ENCODE results near the gene ASIC3. TPM values are rescaled to one million over a fixed set of nuclear protein-coding genes. Genes with fewer than 3 reads are reported as not detected.

The ASIC3 gene
- total RNA-seq, 1 donor from 2014 or later, result 3.5 TPM

DNA sequence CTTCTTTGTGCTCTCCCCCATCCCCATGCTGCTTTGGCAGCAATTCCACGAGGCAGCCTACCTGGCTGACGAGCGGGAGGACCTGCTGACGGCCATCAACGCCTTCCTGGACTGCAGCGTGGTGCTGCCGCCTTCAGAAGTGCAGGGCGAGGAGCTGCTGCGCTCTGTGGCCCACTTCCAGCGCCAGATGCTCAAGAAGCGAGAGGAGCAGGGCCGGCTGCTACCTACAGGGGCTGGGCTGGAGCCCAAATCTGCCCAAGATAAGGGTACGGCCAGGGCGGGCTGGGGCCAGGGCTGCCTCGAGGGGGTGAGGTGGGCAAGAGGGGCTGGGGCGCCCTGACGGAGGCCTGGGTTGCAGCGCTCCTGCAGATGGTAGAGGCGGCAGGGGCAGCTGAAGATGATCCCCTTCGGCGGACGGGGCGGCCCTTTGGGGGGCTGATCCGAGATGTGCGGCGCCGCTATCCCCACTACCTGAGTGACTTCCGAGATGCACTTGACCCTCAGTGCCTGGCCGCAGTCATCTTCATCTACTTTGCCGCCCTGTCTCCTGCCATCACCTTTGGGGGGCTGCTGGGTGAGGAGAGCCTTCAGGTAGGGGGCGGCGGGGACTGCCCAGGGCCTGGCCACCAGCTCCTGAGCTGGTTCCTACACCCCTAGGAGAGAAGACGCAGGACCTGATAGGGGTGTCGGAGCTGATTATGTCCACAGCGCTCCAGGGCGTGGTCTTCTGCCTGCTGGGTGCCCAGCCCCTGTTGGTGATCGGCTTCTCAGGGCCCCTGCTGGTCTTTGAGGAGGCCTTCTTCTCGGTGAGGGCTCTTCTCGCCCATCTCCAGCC is 22.9 kb downstream of the ASIC3 start:
- Mint-ChIP-seq H3K9me3 (no peaks in the 10 kb centered on the region), H3K4me3 (no peak overlapping the region), H3K36me3 (ENCODE audit: low read depth) (peaks cover 38% of the 10 kb centered on the region), H3K27ac (no peak overlapping the region), H3K4me1 (peaks cover 2% of the 10 kb centered on the region), H3K27me3 (no peaks in the 10 kb centered on the region)
- intact Hi-C loops (cut with micrococcal nuclease), result no loop called here
- DNase-seq, result no peak

DNA sequence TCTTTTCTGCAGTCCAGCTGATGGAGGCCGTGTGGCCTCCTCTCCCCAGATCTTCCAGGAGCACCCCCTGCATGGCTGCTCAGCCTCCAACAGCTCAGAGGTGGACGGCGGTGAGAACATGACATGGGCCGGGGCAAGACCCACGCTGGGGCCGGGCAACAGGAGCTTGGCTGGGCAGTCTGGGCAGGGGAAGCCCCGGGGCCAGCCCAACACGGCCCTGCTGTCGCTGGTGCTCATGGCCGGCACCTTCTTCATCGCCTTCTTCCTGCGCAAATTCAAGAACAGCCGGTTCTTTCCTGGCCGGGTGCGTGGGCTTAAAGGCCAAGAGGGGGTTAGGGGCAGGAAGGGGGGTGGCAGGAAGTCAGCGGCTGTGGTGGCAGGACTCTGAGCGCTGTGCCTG is 25.7 kb downstream of the ASIC3 start:
- peaks cover 6% of the 10 kb centered on the region for H3K4me1 Mint-ChIP-seq
- H3K4me3 Mint-ChIP-seq, result no peak overlapping the region
- H3K27ac Mint-ChIP-seq, result no peak overlapping the region
- intact Hi-C loops (cut with micrococcal nuclease), result no loop called here
- peaks cover 33% of the 10 kb centered on the region for H3K36me3 Mint-ChIP-seq (ENCODE audit: low read depth)
- H3K9me3 Mint-ChIP-seq, result no peaks in the 10 kb centered on the region
- DNase-seq, result no peak
- no peaks in the 10 kb centered on the region for H3K27me3 Mint-ChIP-seq

DNA sequence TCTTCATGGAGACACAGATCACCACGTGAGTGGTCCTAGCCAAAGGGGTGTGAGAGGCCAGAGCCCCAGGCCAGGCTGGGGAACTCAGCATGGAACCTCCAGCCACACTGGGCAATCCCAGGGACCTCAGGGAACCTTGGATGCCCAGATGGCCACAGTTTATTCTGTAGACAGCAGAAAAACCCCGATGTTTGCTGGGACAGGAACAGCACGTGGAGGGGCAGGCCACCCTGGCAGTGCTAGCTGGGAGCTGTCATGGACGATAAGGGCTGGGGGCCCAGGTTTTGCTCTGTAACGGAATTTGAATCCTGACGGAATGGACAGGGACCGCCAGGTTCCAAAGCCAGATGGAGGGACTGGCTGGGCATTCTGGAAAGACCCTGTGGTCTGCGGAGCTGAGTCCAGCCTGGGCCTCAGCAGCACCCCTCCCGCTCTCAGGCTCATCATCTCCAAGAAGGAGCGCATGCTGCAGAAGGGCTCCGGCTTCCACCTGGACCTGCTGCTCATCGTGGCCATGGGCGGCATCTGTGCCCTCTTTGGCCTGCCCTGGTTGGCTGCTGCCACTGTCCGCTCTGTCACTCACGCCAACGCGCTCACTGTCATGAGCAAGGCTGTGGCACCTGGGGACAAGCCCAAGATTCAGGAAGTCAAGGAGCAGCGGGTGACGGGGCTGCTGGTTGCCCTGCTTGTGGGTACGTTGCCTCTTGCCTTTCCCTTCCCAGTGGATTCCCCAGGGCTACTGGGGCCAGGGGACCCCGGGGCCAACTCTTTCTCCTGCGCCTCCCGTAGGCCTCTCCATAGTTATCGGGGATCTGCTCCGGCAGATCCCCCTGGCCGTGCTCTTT is 26.7 kb downstream of the ASIC3 start:
- intact Hi-C loops (cut with micrococcal nuclease), result no loop called here
- peaks cover 11% of the 10 kb centered on the region for H3K4me1 Mint-ChIP-seq
- no peak for DNase-seq
- H3K27ac Mint-ChIP-seq, result peak overlapping the region; percentile 15
- H3K36me3 Mint-ChIP-seq (ENCODE audit: low read depth), result peaks cover 35% of the 10 kb centered on the region
- no peaks in the 10 kb centered on the region for H3K9me3 Mint-ChIP-seq
- H3K27me3 Mint-ChIP-seq, result no peaks in the 10 kb centered on the region
- no peak overlapping the region for H3K4me3 Mint-ChIP-seq

DNA sequence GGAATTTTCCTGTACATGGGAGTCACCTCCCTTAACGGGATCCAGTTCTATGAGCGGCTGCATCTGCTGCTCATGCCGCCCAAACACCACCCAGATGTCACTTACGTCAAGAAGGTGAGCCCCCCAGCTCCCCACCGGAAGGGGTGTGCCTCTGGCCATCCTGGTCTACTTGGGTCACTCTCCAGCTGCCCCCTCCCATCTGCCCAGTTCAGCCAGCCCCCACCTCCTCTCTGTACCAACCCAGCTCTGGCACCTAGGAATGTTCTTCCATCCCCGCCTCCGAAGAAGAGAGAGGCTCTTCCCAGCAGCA is 27.3 kb downstream of the ASIC3 start:
- intact Hi-C loops (cut with micrococcal nuclease), result no loop called here
- Mint-ChIP-seq H3K4me3 (no peak overlapping the region), H3K36me3 (ENCODE audit: low read depth) (peaks cover 34% of the 10 kb centered on the region), H3K9me3 (no peaks in the 10 kb centered on the region), H3K27ac (no peak overlapping the region), H3K27me3 (no peaks in the 10 kb centered on the region), H3K4me1 (peaks cover 11% of the 10 kb centered on the region)
- DNase-seq, result no peak

DNA sequence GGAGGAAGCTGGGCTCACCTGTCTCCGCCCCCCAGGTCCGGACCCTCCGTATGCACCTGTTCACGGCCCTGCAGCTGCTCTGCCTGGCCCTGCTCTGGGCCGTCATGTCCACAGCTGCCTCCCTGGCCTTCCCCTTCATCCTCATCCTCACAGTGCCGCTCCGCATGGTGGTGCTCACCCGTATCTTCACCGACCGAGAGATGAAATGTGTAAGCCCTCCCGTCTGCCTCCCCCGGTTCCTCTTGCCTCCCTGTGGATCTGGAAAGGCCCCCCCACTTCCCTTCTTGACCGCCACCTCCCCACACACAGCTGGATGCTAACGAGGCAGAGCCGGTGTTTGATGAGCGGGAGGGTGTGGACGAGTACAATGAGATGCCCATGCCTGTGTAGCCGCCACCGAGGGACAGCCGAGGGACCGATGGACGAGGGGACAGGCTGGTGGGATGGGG is 27.7 kb downstream of the ASIC3 start:
- intact Hi-C loops (cut with micrococcal nuclease), result no loop called here
- Mint-ChIP-seq H3K27me3 (no peaks in the 10 kb centered on the region), H3K9me3 (no peaks in the 10 kb centered on the region), H3K4me1 (peaks cover 11% of the 10 kb centered on the region), H3K36me3 (ENCODE audit: low read depth) (peaks cover 33% of the 10 kb centered on the region), H3K27ac (no peak overlapping the region), H3K4me3 (no peak overlapping the region)
- DNase-seq, result no peak

DNA sequence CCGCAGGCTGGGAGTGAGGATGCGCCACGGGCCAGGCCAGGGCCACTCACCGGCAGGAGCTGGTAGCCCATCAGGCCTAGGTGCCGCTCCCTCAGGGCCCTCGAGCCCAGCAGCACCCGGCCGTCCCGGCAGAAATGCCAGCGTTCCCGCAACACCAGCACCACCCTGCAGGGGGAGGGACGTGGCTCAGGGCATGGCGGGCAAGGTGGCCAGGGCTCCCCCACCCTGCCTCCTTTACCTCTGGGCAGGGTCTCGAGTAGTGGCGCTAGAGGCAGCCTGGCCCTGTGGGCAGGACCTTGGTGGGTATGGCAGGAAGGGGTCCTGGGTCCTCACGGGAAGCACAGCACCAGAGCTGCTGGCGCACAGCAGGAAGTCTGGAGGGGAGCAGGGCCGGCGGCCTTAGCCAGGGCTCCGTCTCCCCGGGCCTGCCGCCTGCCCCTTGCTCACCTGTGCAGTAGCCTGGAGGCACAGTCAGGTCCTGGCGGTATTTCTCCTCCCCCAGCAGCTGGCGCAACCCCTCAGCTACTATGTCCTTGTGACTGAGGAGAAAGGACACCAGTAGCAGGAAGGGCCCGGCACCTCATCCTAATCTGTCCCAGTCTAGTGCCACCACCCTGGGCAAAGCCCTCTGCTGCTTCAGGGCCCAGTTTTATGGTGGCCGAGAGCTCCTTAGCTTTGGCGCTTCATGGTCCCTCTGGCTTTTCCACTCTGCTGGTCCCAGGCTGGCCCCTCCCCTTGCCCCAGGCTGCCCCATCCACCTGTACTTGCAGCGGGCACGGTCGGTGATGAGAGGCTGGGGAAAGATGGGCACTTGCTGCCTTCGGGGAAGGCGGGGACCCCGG is 28.8 kb downstream of the ASIC3 start:
- intact Hi-C loops (cut with micrococcal nuclease), result no loop called here
- Mint-ChIP-seq H3K27ac (no peak overlapping the region), H3K36me3 (ENCODE audit: low read depth) (peaks cover 32% of the 10 kb centered on the region), H3K4me3 (no peak overlapping the region), H3K4me1 (peaks cover 13% of the 10 kb centered on the region), H3K27me3 (no peaks in the 10 kb centered on the region), H3K9me3 (no peaks in the 10 kb centered on the region)
- no peak for DNase-seq

DNA sequence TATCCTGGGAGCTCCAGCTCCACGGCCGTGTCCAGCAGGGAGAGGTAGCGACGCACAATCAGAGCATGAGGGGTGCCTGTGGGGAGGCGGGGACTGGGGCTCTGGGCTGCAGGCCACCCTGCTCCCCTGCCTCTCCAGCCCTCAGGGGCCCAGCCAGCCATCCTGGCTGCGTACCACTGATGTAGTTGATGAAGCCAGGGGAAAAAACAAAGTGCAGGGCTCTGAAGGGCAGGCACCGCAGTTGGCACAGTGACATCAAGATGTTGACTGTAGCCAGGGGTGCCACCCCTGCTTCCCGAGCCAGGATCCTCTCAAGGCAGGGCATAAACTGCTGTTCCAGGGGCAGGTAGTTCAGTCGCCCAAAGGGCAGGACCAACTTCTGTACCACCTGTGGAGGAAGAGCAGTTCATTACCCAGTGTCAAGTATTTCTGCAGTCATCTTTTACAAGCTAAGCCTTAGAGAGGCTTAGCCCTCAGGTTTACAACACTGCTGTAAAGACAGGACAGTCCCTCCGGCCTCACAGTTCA is 29.4 kb downstream of the ASIC3 start:
- Mint-ChIP-seq H3K9me3 (no peaks in the 10 kb centered on the region), H3K4me1 (peaks cover 17% of the 10 kb centered on the region), H3K27me3 (no peaks in the 10 kb centered on the region), H3K27ac (peak overlapping the region; percentile 78), H3K36me3 (ENCODE audit: low read depth) (peaks cover 32% of the 10 kb centered on the region), H3K4me3 (peak overlapping the region; percentile 68)
- DNase-seq, result no peak
- intact Hi-C loops (cut with micrococcal nuclease), result no loop called here

DNA sequence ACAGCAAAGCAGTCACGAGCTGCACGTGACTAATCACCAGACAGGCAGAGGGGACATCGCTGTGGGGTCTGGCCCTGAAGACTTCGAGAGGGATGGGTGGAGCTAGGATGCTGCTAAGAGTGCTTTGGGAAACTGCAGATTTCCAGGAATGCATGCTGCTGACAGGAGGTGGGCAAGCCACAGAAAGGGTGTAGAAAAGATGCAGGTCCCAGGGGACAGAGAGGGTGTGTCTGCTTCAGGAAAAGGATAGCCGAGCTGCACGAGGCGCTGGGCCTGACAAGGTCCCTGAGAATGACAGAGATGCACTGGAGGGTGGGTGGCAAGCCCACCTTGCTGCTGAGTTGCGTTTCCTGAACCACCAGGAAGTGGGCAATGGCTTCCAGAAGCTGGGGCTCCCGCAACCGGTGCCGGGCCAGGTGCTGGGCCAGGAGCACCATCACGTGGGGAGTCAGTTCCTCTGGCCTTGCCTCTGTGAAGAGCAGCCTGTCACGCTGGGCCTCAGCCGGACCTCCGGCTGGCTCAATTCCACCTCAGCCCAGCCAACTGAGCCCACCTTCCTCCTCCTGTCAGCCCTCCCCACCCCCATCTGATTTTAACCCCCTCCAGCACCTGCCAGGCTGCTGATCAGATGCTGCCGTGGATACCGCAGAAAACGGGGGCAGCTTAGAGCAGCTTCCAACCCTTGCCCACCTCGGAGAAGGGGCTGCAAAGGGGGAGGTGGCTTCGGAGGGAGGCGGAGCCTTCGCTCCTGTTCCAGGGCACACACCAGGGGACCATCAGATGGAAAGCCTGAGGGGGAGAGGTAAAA is 30.1 kb downstream of the ASIC3 start:
- intact Hi-C loops (cut with micrococcal nuclease), result no loop called here
- Mint-ChIP-seq H3K27me3 (no peaks in the 10 kb centered on the region), H3K27ac (peak overlapping the region; percentile 78), H3K9me3 (no peaks in the 10 kb centered on the region), H3K36me3 (ENCODE audit: low read depth) (peaks cover 34% of the 10 kb centered on the region), H3K4me1 (peaks cover 18% of the 10 kb centered on the region), H3K4me3 (peak overlapping the region; percentile 86)
- no peak for DNase-seq

DNA sequence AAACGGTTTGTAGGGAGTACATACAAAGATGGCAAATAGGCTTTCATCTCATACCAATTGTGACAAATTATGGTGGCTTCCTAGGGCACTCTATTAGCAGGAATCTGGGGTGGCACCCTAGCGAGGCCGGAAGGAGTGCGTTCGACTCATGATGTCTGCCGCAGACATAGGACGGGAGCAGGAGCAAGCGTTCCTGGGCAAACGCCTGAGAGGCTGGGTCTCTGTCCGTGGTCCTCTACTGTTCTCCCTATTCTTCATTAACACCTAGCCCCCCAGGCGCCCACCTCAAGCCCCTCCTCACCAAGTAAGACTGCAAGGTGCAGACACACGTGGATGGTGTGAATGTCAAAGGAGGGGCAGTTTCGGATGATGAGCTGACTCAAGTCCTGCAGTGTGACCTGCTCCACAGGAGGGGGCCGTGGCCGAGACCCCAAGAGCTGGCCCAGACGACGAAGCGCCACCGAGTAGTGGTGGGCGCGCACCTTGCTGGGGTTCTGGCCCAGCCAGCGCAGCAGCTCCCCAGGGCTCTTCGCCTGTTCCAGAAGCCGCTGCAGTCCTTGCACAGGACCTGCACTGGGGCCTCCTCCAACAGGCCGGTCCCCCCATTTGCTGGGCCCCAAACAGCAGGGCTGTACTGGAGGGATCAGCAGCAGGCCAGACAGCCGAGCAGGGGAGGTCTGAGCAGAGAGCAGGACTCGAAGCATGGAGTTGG is 31.0 kb downstream of the ASIC3 start:
- no peaks in the 10 kb centered on the region for H3K9me3 Mint-ChIP-seq
- DNase-seq, result no peak
- no peaks in the 10 kb centered on the region for H3K27me3 Mint-ChIP-seq
- intact Hi-C loops (cut with micrococcal nuclease), result no loop called here
- peaks cover 30% of the 10 kb centered on the region for H3K36me3 Mint-ChIP-seq (ENCODE audit: low read depth)
- H3K4me3 Mint-ChIP-seq, result peak overlapping the region; percentile 86
- H3K4me1 Mint-ChIP-seq, result peaks cover 21% of the 10 kb centered on the region
- peak overlapping the region; percentile 82 for H3K27ac Mint-ChIP-seq

DNA sequence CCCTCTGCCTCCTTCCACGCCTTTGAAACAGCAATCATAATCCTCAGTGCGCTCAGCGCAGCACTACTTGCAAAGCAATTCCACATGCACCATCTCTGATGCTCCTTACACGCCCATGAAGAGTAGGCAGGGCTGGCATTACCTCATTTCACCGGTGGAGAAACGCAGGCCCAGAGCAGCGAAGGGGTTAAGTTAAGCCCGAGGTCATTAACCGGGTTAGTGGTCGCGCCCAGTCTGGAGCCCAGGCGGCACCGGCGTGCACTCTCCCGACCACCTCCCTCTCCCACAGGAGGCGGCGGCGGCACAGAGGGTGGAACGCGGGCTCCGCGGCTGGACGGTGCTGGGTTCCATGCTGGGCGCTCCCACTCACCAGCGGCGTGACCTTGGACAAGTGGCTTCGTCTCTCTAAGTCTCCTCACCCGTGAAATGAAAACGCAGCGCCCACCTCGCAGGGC is 31.8 kb downstream of the ASIC3 start:
- peaks cover 27% of the 10 kb centered on the region for H3K36me3 Mint-ChIP-seq (ENCODE audit: low read depth)
- peak overlapping the region; percentile 86 for H3K4me3 Mint-ChIP-seq
- peaks cover 4% of the 10 kb centered on the region for H3K27me3 Mint-ChIP-seq
- DNase-seq, result no peak
- H3K27ac Mint-ChIP-seq, result peak overlapping the region; percentile 82
- peaks cover 25% of the 10 kb centered on the region for H3K4me1 Mint-ChIP-seq
- intact Hi-C loops (cut with micrococcal nuclease), result loop anchor here (1.0 to 10.0 kb wide), 5 partner anchors 22 to 1455 kb away; partner anchors contain the start of gene ZNF775
- no peaks in the 10 kb centered on the region for H3K9me3 Mint-ChIP-seq

DNA sequence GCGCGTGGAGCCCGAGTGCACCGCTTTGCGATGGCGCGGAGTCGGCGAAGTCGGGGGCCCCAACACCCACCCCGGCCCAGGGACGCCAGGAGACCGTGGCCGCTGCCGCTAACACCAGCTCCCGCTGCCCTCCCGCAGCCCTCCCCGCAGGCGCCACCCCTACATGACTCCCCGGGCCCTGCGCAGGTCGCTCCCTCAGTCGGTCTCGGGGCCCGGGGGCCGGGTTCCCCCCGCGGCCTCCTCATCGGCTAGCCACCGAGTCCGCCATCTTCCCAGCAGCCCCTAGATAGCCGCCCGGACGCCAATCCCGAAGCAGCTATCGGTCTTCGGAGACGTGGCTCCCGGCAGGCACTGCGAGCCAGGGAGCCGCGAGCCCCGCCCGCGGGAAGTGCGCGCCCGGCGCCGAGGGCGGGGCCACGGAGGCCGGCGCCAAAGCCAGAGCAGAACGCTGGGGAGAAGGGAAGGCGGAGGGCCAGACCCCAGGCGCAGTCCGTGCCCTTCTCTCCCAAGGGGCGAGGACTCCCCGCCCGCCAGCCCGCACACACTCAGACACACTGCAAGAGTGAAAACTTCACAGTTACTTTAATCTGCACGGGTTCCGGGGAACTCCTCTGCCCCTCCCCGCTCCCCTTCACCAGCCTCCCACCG is 32.3 kb downstream of the ASIC3 start, which contains the start of gene FASTK:
FASTK (minus strand) TSS at position 288 of the 648 bp plus-strand sequence; CDS start at position 245, 43 bp downstream.
- peaks cover 26% of the 10 kb centered on the region for H3K36me3 Mint-ChIP-seq (ENCODE audit: low read depth)
- peaks cover 30% of the 10 kb centered on the region for H3K4me1 Mint-ChIP-seq
- H3K9me3 Mint-ChIP-seq, result no peaks in the 10 kb centered on the region
- peak within 1 kb of the TSS; percentile 82 for H3K27ac Mint-ChIP-seq
- intact Hi-C loops (cut with micrococcal nuclease), result loop anchor here (1.0 to 10.0 kb wide), 5 partner anchors 22 to 1456 kb away; partner anchors contain the start of gene ZNF775
- H3K4me3 Mint-ChIP-seq, result peak within 1 kb of the TSS; percentile 95
- H3K27me3 Mint-ChIP-seq, result peaks cover 9% of the 10 kb centered on the region
- peak; percentile 97 for DNase-seq

Measured in activated CD4-positive, alpha-beta T cell treated with anti-CD3 and anti-CD28 coated beads, Interleukin-2, amount 10 ng/mL, durations not matched to agents 24 days and 14 days (primary cell).